SK-N-SH (cell line): ENCODE results near the gene WWP2. TPM values are rescaled to one million over a fixed set of nuclear protein-coding genes. Genes with fewer than 3 reads are reported as not detected.

Source experiments
- CTCF ChIA-PET: fragments of 300-600, 350-600 bp; formaldehyde crosslinking; extraction: SDS; loops from one replicate; lab custom pipeline; 2021; lab: Yijun Ruan, JAX
- POLR2A ChIA-PET: fragments of 350-600 bp; sonication (Branson Sonifier 250); formaldehyde crosslinking; extraction: SDS; loops from one replicate; lab custom pipeline; 2020; ENCODE audit warnings: antibody characterized with exemption, inconsistent platforms; lab: Yijun Ruan, JAX
- DNase-seq: peaks from one replicate; pipeline ENCODE4 v3.0.0; 2012
- H2AFZ ChIP-seq: fragments of 200-600 bp; sonication (generic); 2 replicates; pipeline ENCODE4 v1.8.1; 2016; ENCODE audit warnings: antibody characterized with exemption, mild to moderate bottlenecking, low read depth
- H3F3A ChIP-seq: fragments of 200-600 bp; sonication (generic); replicated peaks from 2 replicates; pipeline ENCODE3; 2016; ENCODE audit warnings: antibody characterized with exemption, mild to moderate bottlenecking; ENCODE audit not compliant: insufficient read depth
- H3K27ac ChIP-seq, 2 experiments: fragments of 200-500 bp in 1 of 2; fragments of 200-600 bp in 1 of 2; sonication (Bioruptor generic) in 1 of 2; sonication (generic), shearing (Covaris generic) in 1 of 2; 2 replicates each; pipeline versions ENCODE4 v1.5.1 to v1.6.1; 2014 to 2016; ENCODE audit warnings: low read depth in 2 of 2, inconsistent platforms in 1 of 2, low read length in 1 of 2, mild to moderate bottlenecking in 1 of 2, mixed read lengths in 1 of 2
- H3K27me3 ChIP-seq: fragments of 200-600 bp; sonication (generic), shearing (Covaris generic); 2 replicates; pipeline ENCODE4 v1.6.1; 2016; ENCODE audit warnings: mixed run types; ENCODE audit not compliant: insufficient read depth
- H3K36me3 ChIP-seq, 2 experiments: fragments of 200-500 bp in 1 of 2; fragments of 200-600 bp in 1 of 2; sonication (Bioruptor generic) in 1 of 2; sonication (generic) in 1 of 2; replicated peaks in 1 of 2; 2 replicates each; pipeline versions ENCODE3 to v1.5.1; 2014 to 2016; ENCODE audit warnings: low read length in 1 of 2, mild to moderate bottlenecking in 1 of 2; ENCODE audit not compliant: insufficient read depth in 2 of 2, control insufficient read depth in 1 of 2
- H3K4me1 ChIP-seq, 2 experiments: fragments of 200-500 bp in 1 of 2; fragments of 200-600 bp in 1 of 2; sonication (Bioruptor generic) in 1 of 2; sonication (generic), shearing (Covaris generic) in 1 of 2; 2 replicates each; pipeline versions ENCODE4 v1.5.1 to v1.6.1; 2014 to 2016; ENCODE audit warnings: low read depth in 1 of 2, low read length in 1 of 2, mixed run types in 1 of 2; ENCODE audit not compliant: insufficient read depth in 2 of 2, control insufficient read depth in 1 of 2
- H3K4me2 ChIP-seq: fragments of 200-600 bp; sonication (generic), shearing (Covaris generic); 2 replicates; pipeline ENCODE4 v1.6.1; 2017; ENCODE audit warnings: mixed run types
- H3K4me3 ChIP-seq, 2 experiments: fragments of 200-500 bp in 1 of 2; fragments of 200-600 bp in 1 of 2; sonication (Bioruptor generic) in 1 of 2; sonication (generic), shearing (Covaris generic) in 1 of 2; 2 replicates each; pipeline versions ENCODE4 v1.5.1 to v1.8.1; 2014 to 2016; ENCODE audit warnings: low read depth in 2 of 2, inconsistent platforms in 1 of 2, low read length in 1 of 2, mild to moderate bottlenecking in 1 of 2, mixed read lengths in 1 of 2, moderate library complexity in 1 of 2
- H3K79me2 ChIP-seq: fragments of 200-600 bp; sonication (generic); 2 replicates; pipeline ENCODE4 v1.8.1; 2017; ENCODE audit warnings: mild to moderate bottlenecking; ENCODE audit not compliant: insufficient read depth
- H3K9ac ChIP-seq: fragments of 200-600 bp; sonication (generic); 2 replicates; pipeline ENCODE4 v1.6.1; 2017; ENCODE audit warnings: mixed run types
- H3K9me2 ChIP-seq: fragments of 200-600 bp; sonication (generic); 2 replicates; pipeline ENCODE4 v1.6.1; 2017; ENCODE audit warnings: mixed run types
- H3K9me3 ChIP-seq: fragments of 200-600 bp; sonication (generic); 2 replicates; pipeline ENCODE4 v1.6.1; 2017; ENCODE audit warnings: mixed run types, mild to moderate bottlenecking, moderate library complexity
- H4K20me1 ChIP-seq: fragments of 200-600 bp; sonication (generic); 2 replicates; pipeline ENCODE4 v1.6.1; 2017; ENCODE audit warnings: mild to moderate bottlenecking, mixed run types; ENCODE audit not compliant: insufficient read depth
- EP300 ChIP-seq, 2 experiments: IDR thresholded peaks; 2 replicates each; pipeline versions ENCODE4 v1.4.0 to v1.6.1; 2012; ENCODE audit warnings: borderline replicate concordance in 1 of 2, low read depth in 1 of 2, low read length in 1 of 2
- EZH2phosphoT487 ChIP-seq: fragments of 200-600 bp; sonication (generic); IDR thresholded peaks from 2 replicates; pipeline ENCODE4 v1.6.1; 2017; ENCODE audit warnings: low read depth, mixed run types, mild to moderate bottlenecking, antibody characterized with exemption, moderate library complexity, borderline replicate concordance
- TCF12 ChIP-seq: IDR thresholded peaks from 2 replicates; pipeline ENCODE4 v1.4.0; 2012
- YY1 ChIP-seq: IDR thresholded peaks from 2 replicates; pipeline ENCODE4 v1.4.0; 2012; ENCODE audit warnings: low read depth, mild to moderate bottlenecking
- WGBS: methylation state at CpG from one replicate; pipeline ENCODE4 v1.1.6; 2017; ENCODE audit warnings: low lambda C conversion rate; 5-methylcytosine and 5-hydroxymethylcytosine counted together
- polyA plus RNA-seq, 3 experiments: library from polyadenylated mRNA; depleted of rRNA; stranded (reverse); fragments of >200 nt; gene quantifications; 2 replicates each; pipeline ENCODE4 v1.2.3, GENCODE V29; 2012
- TF ChIP-seq, protein P1 (sequence below): IDR thresholded peaks from 2 replicates; pipeline ENCODE4 v1.4.0; 2012; ENCODE audit warnings: low read depth, borderline replicate concordance
- TF ChIP-seq, protein P2 (sequence below): IDR thresholded peaks from 2 replicates; pipeline ENCODE4 v1.6.1; 2012; ENCODE audit warnings: mild to moderate bottlenecking, low read depth, low read length, moderate library complexity
- TF ChIP-seq, protein P3 (sequence below): IDR thresholded peaks from 2 replicates; pipeline ENCODE4 v1.4.0; 2012; ENCODE audit warnings: low read depth, borderline replicate concordance

WWP2 gene
- polyA plus RNA-seq, 1 of the 3 experiments (the other 2 are of a cell fraction): 13.3 TPM

GRCh38 chr16:69754143-69754468, 8.0 kb upstream of the WWP2 start:
- Histone ChIP-seq H4K20me1 (no peaks in the 10 kb centered on the region), H3K9me3 (no peaks in the 10 kb centered on the region), H3F3A (peaks cover 12% of the 10 kb centered on the region), H3K9me2 (no peaks in the 10 kb centered on the region), H3K79me2 (peaks cover 55% of the 10 kb centered on the region), H3K36me3 (peaks cover 11 to 30% of the 10 kb centered on the region in 2 experiments), H2AFZ (peak overlapping the region; percentile 70; the same call in 1 of the 2 replicates), H3K4me1 (peaks cover 0 to 2% of the 10 kb centered on the region in 2 experiments; a peak in 2 of 4 replicates), H3K4me3 (peak overlapping the region; percentile 86 to 98), H3K4me2 (peak overlapping the region; percentile 89), H3K27ac (peak overlapping the region; percentile 40 to 45; a peak in 2 of 4 replicates), H3K9ac (peak overlapping the region; percentile 84), H3K27me3 (no peaks in the 10 kb centered on the region)
- WGBS: 31% methylated on average over 4 of the region's 4 CpGs
- TF ChIP-seq EP300 (IDR thresholded peaks at IDR 0.05; ENCODE audit: borderline replicate concordance in 1 of 2, low read depth in 1 of 2, low read length in 1 of 2): no peak
- no peak for TF ChIP-seq EZH2phosphoT487
- TF ChIP-seq, protein P1, sequence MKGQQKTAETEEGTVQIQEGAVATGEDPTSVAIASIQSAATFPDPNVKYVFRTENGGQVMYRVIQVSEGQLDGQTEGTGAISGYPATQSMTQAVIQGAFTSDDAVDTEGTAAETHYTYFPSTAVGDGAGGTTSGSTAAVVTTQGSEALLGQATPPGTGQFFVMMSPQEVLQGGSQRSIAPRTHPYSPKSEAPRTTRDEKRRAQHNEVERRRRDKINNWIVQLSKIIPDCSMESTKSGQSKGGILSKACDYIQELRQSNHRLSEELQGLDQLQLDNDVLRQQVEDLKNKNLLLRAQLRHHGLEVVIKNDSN: no peak
- TF ChIP-seq TCF12: no peak
- TF ChIP-seq, protein P2, sequence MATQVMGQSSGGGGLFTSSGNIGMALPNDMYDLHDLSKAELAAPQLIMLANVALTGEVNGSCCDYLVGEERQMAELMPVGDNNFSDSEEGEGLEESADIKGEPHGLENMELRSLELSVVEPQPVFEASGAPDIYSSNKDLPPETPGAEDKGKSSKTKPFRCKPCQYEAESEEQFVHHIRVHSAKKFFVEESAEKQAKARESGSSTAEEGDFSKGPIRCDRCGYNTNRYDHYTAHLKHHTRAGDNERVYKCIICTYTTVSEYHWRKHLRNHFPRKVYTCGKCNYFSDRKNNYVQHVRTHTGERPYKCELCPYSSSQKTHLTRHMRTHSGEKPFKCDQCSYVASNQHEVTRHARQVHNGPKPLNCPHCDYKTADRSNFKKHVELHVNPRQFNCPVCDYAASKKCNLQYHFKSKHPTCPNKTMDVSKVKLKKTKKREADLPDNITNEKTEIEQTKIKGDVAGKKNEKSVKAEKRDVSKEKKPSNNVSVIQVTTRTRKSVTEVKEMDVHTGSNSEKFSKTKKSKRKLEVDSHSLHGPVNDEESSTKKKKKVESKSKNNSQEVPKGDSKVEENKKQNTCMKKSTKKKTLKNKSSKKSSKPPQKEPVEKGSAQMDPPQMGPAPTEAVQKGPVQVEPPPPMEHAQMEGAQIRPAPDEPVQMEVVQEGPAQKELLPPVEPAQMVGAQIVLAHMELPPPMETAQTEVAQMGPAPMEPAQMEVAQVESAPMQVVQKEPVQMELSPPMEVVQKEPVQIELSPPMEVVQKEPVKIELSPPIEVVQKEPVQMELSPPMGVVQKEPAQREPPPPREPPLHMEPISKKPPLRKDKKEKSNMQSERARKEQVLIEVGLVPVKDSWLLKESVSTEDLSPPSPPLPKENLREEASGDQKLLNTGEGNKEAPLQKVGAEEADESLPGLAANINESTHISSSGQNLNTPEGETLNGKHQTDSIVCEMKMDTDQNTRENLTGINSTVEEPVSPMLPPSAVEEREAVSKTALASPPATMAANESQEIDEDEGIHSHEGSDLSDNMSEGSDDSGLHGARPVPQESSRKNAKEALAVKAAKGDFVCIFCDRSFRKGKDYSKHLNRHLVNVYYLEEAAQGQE: no peak
- TF ChIP-seq, protein P3, sequence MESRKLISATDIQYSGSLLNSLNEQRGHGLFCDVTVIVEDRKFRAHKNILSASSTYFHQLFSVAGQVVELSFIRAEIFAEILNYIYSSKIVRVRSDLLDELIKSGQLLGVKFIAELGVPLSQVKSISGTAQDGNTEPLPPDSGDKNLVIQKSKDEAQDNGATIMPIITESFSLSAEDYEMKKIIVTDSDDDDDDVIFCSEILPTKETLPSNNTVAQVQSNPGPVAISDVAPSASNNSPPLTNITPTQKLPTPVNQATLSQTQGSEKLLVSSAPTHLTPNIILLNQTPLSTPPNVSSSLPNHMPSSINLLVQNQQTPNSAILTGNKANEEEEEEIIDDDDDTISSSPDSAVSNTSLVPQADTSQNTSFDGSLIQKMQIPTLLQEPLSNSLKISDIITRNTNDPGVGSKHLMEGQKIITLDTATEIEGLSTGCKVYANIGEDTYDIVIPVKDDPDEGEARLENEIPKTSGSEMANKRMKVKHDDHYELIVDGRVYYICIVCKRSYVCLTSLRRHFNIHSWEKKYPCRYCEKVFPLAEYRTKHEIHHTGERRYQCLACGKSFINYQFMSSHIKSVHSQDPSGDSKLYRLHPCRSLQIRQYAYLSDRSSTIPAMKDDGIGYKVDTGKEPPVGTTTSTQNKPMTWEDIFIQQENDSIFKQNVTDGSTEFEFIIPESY: no peak
- TF ChIP-seq YY1: no peak
- POLR2A ChIA-PET: interaction anchor here (1.0 to 1.5 kb wide), 6 partner anchors 9 to 358 kb away, joined by 4 to 12 read pairs (median 6); partner anchors contain the start of gene NQO1
- CTCF ChIA-PET: interaction anchor here (0.6 to 6.2 kb wide), 36 partner anchors 8 to 405 kb away, joined by 3 to 67 read pairs (median 5); partner anchors contain the start of gene NQO1
- no peak for DNase-seq
